Stimulated activated CD4-positive, alpha-beta T cell treated with anti-CD3 and anti-CD28 coated beads, Interleukin-4, amount 100 ng/mL, for 4 hours (primary cell): Measurements from ENCODE around the gene ELP1.
"Not testable (repeated sequence)": the region's sequence is repeated elsewhere in the genome, so short reads cannot be mapped to it uniquely, and the experiment has no call there.

Experiments
- DNase-seq, 2 experiments: peaks; one replicate each; pipeline ENCODE4 v3.0.0-alpha.2; 2020

Gene ELP1

GRCh38 chr9:108850293-108850897, 83.5 kb downstream of the ELP1 start:
- DNase-seq, result no peak

- not testable (repeated sequence) for DNase-seq
Observed at GRCh38 chr9:108848296-108848695, 85.6 kb downstream of the ELP1 start.

GRCh38 chr9:108845947-108846346, 88.0 kb downstream of the ELP1 start:
- DNase-seq, result no peak

- no peak for DNase-seq
Observed at GRCh38 chr9:108845507-108845906, 88.4 kb downstream of the ELP1 start.

GRCh38 chr9:108844856-108845255, 89.1 kb downstream of the ELP1 start:
- no peak for DNase-seq

- DNase-seq, result no peak
Observed at GRCh38 chr9:108844391-108844790, 89.5 kb downstream of the ELP1 start.

GRCh38 chr9:108842610-108843295, 91.2 kb downstream of the ELP1 start:
- DNase-seq, result no peak

- not testable (repeated sequence) for DNase-seq
Observed at GRCh38 chr9:108839561-108839960, 94.4 kb downstream of the ELP1 start.

- DNase-seq, result no peak
Observed at GRCh38 chr9:108838017-108838416, 95.9 kb downstream of the ELP1 start.

- DNase-seq, result no peak
Observed at GRCh38 chr9:108837530-108837929, 96.4 kb downstream of the ELP1 start.

GRCh38 chr9:108836781-108837180, 97.1 kb downstream of the ELP1 start:
- DNase-seq, result no peak

- no peak for DNase-seq
Observed at GRCh38 chr9:108836319-108836718, 97.6 kb downstream of the ELP1 start.

GRCh38 chr9:108835831-108836230, 98.1 kb downstream of the ELP1 start:
- no peak for DNase-seq

- no peak for DNase-seq
Observed at GRCh38 chr9:108834959-108835665, 98.8 kb downstream of the ELP1 start.

- DNase-seq, result no peak
Observed at GRCh38 chr9:108832179-108832500, 101.8 kb downstream of the ELP1 start.

GRCh38 chr9:108831496-108832178, 102.3 kb downstream of the ELP1 start:
- DNase-seq, result no peak

GRCh38 chr9:108830272-108830671, 103.7 kb downstream of the ELP1 start:
- DNase-seq, result no peak

- DNase-seq, result no peak
Observed at GRCh38 chr9:108823829-108824228, 110.1 kb downstream of the ELP1 start.
